Measurements from ENCODE around the gene CFAP221.

The CFAP221 gene

DNA sequence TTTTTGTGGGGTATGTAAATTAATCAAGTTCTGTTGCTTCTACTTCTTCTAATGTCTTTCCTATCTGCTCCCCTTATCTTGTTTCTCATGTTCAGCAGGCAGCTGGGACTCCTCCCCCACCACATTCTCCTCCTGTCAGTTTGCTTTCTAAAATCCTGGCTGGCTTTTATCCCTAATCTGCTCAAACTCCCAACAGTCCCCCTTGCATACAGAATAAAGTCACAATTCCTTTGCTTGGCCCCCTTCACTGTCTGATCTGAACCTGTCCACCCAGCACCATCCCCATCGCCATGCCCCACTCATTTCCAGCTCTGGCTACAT, 2.2 kb downstream of the CFAP221 start:
- TF ChIP-seq, protein P1, sequence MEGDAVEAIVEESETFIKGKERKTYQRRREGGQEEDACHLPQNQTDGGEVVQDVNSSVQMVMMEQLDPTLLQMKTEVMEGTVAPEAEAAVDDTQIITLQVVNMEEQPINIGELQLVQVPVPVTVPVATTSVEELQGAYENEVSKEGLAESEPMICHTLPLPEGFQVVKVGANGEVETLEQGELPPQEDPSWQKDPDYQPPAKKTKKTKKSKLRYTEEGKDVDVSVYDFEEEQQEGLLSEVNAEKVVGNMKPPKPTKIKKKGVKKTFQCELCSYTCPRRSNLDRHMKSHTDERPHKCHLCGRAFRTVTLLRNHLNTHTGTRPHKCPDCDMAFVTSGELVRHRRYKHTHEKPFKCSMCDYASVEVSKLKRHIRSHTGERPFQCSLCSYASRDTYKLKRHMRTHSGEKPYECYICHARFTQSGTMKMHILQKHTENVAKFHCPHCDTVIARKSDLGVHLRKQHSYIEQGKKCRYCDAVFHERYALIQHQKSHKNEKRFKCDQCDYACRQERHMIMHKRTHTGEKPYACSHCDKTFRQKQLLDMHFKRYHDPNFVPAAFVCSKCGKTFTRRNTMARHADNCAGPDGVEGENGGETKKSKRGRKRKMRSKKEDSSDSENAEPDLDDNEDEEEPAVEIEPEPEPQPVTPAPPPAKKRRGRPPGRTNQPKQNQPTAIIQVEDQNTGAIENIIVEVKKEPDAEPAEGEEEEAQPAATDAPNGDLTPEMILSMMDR (IDR thresholded peaks at IDR 0.05; ENCODE audit: low read depth, low read length, missing control alignments): no peak
- H3K4me3 ChIP-seq (ENCODE audit: low read depth, low read length): no peak overlapping the region
- DNase-seq (ENCODE audit: low read depth): no peak

DNA sequence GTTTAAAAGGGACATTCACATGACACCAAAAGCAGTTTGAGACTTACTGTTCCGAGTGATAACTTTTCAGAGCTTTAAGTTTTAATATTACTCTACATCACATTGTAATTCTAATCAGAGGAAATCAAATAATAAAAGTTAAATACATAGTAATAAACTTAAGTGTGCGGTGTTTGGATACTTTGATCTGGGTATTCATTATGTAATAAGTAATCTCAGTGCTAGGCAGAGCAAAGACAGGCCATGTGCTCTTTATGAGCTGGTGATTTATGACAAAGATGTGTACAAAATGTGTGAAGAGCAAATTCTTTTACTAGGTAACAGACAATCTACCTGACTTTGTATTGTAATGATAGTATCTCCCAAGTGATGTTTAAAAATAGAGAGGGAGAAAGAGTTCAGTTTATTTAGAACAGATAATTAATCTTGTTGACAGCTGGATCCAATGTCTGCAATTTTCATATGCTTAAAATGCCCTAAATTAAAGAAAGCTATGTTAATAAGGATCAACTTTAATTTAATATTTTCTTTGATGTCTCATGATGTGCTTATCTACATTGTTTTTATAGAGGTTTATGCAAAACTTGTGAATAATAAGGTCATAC, 4.4 kb downstream of the CFAP221 start:
- no peak overlapping the region for H3K4me3 ChIP-seq (ENCODE audit: low read depth, low read length)
- DNase-seq (ENCODE audit: low read depth): no peak
- TF ChIP-seq, protein P1 (IDR thresholded peaks at IDR 0.05; ENCODE audit: low read depth, low read length, missing control alignments): no peak

DNA sequence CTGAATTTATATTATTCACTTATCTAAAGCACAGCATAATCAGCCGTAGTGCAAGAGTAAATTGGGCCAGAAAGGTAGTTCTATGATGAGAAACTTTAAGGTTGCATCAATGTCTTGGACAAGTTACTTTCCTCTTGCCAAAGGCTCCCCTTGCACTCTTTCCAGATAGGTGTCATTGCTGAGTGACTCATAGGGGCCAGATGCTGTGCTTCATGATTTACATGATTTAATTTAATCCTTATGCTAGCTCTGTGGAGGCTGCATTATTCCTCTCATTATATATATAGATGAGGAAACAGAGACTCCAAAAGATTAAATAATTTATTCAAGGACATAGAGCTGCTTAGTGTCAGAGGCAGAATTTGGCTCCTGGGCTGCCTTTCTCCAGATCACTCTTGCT, 5.0 kb downstream of the CFAP221 start:
- TF ChIP-seq, protein P1 (IDR thresholded peaks at IDR 0.05; ENCODE audit: low read depth, low read length, missing control alignments): no peak
- no peak overlapping the region for H3K4me3 ChIP-seq (ENCODE audit: low read depth, low read length)
- DNase-seq (ENCODE audit: low read depth): no peak

DNA sequence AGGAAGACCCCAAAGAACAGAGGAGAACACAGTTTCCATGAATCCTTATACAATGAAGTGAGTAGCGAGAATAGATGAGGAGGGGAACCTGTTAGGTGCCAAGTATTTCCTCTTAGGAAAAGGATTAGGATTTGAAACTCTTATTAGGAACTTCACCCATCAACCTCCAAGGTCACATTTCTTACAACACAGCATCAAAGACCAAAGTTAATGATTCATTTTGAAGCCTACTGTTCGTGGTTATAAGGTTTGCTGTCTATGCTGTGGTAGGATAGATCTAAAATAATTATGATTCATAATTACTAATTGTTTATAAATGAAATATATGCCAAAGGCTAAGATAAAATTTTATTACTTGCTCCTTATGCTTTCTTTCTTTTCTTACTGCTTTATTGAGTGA, 6.1 kb downstream of the CFAP221 start:
- no peak for DNase-seq (ENCODE audit: low read depth)
- no peak overlapping the region for H3K4me3 ChIP-seq (ENCODE audit: low read depth, low read length)
- TF ChIP-seq, protein P1 (IDR thresholded peaks at IDR 0.05; ENCODE audit: low read depth, low read length, missing control alignments): no peak

DNA sequence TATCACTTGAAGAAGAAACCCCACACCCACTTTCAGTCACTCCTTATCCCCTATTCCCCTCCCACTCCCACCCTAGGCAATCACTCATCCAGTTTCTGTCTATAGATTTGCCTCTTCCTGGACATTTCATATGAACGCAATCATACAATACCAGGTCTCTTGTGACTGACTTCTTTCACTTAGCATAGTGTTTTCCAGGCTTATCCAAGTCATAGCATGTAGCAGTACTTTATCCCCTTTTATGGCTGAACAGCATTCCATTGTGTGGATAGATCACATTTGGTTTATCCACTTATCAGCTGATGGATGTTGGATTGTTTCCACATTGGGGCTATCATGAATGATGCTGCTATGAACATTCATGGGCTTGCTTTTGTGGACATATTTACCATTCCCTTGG, 6.6 kb downstream of the CFAP221 start:
- DNase-seq (ENCODE audit: low read depth): no peak
- H3K4me3 ChIP-seq (ENCODE audit: low read depth, low read length): no peak overlapping the region
- TF ChIP-seq, protein P1 (IDR thresholded peaks at IDR 0.05; ENCODE audit: low read depth, low read length, missing control alignments): no peak

DNA sequence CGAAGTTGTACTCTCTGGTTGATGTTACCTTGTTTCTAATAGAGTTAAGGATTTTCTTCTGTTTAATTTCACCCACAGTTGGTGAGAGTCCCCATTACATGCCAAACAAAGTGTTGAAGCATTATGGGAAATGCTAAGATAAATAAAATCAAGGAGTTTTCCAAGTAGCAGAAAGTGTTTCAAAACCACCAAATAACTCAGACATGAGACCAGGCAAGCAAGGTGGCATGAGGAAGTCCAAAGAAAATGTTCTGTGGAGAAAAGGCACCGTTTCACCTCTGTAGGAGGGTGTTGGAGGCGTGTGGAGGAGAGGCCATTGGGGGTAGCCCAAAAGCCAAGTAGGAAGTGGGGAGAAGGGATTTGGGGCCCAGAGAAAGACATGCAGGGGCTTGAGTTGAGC, 8.7 kb downstream of the CFAP221 start:
- H3K4me3 ChIP-seq (ENCODE audit: low read depth, low read length): no peak overlapping the region
- TF ChIP-seq, protein P1 (IDR thresholded peaks at IDR 0.05; ENCODE audit: low read depth, low read length, missing control alignments): no peak
- DNase-seq (ENCODE audit: low read depth): no peak

DNA sequence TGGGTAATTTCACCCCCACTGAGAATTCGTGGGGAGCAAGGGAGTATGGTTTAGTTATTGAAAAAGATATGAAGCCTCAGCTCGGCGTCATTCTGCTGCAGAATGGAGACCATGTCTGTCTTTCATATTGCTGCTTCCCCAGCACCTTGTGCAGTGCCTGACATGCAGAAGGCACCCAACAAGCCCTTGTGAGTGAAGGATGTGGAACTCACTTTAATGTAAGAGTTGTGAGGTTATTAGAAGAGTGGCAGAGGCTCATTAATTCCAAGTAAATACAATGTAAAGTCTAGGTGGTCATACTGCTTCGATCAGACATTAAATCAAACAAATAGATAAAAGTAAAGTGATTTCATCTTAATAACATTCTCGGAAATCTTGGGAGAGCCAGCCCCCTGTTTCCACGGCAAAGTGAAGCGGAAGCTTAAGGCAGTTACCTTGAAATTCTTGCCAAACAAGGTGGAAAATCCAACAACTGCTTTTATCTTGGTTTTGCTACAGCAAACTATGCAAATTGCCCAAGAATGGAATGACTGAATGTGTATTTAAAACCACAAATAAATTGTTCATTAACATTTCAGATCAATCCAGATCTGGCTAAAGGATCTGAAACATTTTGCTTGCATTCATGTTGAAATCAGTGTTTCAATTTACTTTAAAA, 9.6 kb downstream of the CFAP221 start:
- TF ChIP-seq, protein P1 (IDR thresholded peaks at IDR 0.05; ENCODE audit: low read depth, low read length, missing control alignments): no peak
- H3K4me3 ChIP-seq (ENCODE audit: low read depth, low read length): no peak overlapping the region
- no peak for DNase-seq (ENCODE audit: low read depth)
